GM21423 (cell line): Measurements from ENCODE around the gene MYEOV.

ENCODE experiments used
- ATAC-seq: cut with Tn5 transposase; IDR thresholded peaks from one replicate; pipeline ENCODE4 v1.9.1; 2021; ENCODE audit warnings: mild to moderate bottlenecking, moderate library complexity; ENCODE audit not compliant: unreplicated experiment

Gene MYEOV

DNA sequence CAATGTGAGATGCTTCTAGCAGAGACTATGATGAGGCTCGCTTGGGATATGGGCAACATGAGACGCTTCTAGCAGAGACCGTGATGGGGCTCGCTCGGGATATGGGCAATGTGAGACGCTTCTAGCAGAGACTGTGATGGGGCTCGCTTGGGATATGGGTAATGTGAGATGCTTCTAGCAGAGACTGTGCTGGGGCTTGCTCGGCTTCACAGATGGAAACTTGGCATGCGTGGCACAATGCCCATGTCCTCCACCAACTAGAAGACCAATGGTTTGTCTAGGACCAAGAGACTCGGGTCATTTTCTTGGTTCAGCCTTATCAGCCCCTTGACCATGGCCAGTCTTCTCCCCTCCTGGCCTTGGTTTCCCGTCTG lies 7.1 kb downstream of the MYEOV start:
- no peak for ATAC-seq

DNA sequence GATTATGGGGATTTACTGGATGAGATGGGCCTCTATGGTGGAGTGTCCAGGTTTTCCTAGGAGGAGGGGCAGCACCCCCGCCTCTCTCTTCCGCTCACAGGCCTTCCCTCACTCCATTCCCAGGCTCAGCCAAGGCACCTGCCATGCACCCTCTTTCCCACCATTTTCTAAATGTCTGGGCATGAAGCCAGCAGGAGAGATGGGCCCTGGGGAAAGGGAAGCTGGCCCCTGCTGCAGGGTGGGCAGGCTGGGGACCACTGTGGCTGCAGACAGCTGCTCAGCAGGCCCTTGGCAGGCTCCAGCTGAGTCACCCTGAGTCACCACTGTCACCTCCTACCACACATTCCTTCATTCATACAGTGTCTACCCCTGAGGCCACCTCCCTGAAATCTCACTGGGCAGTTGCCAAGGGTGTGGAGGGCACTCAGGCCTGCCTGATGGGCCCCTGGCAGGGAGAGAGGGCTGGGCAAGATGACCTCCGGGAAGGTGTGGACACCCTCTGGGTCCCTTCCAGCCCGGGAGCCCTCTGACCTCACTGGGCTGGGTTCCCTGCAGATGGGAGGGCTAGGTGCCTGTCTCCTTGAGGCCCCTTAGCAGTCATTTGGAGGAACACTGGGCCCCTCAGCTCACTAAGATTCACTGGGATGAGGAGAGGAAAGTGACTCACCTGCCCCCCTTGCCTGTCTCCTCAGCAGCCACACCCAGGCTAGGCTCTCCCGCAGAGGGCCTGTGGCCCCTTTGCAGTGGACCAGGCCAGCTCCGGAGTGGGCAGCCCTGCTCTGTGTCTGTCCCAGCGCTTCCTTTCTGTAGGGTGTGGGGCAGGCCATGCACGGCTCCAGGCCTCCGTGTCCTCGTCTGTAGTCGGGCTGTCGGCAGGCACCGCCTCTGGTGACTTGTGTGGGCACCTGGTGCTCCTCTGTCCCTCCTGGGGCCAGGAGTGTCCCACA lies 7.8 kb downstream of the MYEOV start:
- no peak for ATAC-seq

DNA sequence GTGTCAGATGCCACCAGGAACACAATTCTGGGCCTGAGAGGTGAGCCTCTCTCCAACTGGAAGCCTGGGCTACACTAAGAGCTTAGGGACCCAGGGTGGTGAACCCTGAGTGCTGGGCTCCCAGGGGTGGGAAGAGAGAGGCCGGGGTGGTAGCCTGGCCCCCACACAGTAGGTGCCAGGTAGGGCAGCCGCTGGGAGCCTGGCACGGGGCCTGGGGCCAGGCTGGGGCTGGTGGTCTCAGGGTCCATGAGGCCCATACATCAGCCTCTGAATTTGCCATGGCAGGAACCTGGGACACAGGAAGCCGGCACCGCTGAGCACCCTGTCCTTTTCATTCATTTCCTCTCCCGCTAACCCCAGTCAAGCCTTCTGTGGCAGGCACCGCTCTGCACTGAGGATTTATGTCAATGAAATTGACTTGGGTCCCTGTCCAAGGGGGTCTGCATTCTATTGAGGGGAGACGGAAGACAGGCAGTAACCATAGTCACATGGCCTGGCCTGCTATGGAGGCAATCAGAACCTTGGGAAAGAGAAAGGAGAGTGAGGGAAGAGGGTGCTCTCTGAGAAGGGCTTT lies 8.6 kb downstream of the MYEOV start:
- ATAC-seq: no peak

DNA sequence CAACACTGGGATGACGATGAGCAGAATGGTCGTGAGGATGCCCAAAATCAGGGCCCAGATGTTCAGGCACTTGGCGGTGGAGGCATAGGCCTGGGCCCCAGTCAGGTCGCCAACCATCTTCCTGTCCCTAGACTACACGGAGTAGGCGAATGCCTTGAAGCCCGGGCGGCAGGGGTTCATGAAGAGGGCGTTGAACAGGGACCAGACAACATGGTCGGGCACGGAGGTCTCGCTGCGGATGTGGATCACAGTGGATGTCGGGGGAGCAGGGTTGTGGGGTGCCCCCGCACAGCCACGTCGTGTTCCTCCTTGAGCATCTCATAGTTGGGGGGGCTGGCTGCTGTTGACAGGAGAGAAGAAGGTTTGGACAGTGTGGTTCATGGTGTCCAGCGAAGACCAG lies 9.5 kb downstream of the MYEOV start:
- no peak for ATAC-seq

DNA sequence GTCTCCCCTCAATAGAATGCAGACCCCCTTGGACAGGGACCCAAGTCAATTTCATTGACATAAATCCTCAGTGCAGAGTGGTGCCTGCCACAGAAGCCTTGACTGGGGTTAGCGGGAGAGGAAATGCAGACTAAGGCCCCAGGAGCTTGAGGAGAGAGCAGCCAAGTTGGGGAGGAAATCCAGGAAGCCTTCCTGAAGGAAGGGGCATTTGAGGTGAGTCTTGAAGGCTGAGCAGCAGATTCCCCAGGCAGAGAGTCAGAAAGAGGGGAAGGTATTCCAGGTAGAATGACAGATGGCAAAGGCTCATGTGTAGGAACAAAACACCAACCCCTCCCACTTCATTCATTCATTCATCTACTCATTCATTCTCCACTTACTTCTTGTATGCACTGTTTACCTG lies 10.3 kb downstream of the MYEOV start:
- ATAC-seq: no peak

DNA sequence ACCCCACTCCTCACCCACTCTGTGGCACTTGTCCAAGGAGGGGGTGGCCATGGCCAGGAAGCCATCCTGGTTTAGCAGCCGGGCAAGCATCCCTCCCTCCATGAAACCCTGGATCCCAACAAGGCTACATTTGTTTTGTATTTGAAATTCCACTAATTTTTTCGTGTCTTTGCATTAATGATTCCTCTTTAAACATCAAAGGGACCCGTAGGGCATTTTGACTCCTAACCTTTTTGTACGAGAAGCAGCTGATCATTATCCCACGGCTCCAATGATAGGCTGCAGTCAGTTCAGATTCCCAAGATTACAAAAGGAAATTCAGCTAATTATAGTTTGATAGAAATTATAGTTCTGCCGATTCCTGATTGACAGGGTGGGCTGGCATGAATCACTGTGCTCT lies 10.7 kb downstream of the MYEOV start:
- ATAC-seq: no peak

DNA sequence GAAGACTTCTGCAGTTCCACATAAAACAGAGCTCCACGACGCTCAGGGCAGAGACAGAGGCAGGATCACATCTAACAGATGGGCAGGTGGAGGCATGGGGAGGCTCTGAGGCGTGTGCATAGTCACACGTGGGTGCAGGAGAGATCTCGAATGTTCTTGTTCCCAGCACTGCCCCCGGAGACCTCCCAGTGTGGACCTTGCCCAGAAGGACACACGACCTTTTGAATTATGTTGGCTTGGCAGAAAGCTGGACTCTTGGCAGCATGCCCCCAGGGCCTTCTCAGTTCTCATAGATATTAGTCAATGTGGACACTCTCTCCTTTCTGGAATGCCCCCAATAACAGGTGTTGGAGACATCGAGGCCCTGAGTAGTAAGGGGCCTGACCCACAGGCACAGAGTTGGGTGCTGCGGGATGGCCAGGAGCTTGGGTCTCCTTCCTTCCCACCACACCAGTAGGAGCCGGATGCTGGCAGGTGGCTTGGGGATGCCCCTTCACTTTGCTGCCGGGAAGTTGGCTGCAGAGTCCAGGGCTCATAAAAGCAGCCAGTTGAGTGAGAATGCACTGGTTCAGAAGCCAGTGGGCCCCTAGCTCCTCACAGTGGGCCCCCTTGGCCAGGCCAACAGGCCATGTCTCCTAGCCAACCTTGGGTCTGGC lies 12.1 kb downstream of the MYEOV start:
- no peak for ATAC-seq

DNA sequence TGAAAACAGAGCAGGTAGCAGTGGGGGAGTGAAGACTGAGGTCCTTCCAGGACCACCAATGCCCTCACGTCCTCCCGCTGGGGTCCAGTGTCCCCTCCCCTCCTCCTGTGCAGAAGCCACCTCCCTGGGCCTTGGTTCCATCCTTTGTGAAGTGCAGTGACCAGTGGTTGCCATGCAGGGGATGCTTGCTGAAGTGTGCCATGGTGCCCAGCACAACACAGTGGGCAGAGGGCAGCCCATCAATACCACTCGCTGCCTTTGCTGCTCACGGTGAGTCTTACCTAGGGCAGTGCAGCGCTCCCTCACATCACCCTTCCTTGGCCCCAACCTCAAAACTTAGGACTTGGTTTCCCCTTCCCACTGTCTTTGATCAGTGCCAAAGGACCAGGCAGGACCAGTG lies 12.9 kb downstream of the MYEOV start:
- no peak for ATAC-seq

DNA sequence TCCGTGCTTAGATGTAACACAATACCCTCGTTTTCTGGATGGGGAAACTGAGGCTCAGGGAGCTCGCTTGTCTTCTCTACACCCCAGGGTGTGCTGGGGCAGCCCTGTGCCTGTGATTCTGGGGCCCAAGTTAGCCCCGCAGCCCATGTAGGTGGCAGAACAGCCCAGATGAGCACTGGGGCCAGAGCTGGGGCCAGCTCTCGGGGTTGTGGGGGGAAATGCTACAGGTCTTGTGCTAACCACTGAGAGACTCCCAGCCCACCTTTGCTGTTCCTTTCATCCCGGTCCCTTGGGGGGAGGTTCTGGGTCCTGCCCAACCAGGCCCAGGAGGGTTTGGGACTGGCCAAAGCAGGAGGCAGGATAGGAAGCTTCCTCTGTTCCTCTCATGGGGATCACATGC lies 13.5 kb downstream of the MYEOV start:
- no peak for ATAC-seq

DNA sequence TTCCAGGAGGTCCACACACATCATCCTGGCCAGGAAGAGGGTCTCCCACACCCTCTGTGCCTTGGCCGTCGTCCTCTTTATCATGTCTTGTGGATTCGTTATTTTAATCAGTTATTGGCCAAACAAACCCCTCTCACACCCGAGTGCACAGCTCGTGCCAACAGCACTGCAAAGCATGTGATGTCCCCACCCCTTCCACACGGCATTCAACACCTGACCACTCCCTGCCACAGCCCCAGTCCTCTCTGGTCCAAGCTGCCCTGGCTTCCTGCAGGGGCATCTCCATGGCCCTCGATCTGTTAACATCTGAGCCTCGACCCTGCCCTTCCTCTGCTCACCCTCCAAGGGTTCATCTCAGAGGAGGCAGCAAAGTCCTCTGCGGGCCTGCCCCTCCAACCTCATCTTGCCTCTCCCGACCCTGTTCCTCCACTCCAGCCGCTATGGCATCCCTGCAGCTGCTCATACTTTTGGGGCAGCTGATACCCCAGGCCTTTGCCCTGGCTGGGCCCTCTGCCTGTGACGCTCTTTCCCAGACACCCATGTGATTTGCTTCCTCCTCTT lies 14.0 kb downstream of the MYEOV start:
- no peak for ATAC-seq

DNA sequence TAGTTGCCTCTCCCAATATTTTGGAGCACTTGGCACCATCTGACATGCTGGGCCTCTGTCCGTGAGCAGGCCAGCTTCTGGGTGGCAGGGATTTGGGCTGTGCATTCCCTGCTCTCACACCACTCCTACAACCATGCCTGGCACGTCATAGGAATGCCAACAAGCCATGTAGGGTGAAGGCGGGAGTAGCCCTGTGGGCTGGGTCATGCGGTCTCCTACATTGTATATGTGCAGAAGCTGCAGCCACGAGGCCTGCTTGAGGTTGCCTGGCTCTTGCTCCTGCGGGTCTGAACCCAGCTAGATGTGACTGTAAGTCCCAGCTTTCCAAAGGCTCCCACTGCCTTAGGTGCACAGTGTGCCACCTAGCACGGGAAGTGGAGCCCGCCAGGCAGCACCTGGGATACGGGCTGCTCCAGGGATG lies 14.5 kb downstream of the MYEOV start:
- ATAC-seq: no peak

DNA sequence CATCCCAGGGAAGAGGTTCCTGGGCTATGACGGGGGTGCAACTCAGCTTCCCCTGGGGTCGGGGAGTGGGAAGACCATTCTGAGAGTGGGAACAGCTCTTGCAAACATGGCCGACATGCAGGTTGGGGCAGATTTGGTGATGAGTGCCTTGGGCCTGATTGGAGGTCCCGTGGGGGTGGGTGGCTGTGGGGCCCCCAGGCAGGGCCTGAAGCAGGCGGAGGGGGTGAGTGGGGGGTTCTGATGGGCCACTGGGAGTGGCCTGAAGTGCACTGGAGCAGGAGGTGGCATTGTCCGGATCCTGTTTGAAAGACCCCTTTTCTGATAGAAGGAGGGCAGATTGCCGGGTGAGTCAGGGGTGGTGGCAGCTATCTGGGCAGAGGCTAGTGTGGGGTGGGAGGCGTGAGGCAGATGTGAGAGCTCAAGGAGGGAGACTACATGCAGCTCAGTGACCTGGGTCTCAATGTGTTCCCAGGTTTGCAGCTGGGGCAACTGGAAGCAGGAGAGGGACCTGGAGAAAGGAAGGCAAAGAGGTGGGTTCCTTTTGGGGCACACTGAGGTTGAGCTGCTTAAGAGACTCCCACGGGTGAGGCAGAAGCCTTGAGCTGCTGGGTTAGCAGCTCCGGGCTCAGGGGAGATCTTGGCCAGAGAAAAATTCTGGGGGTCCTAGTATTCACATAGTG lies 15.1 kb downstream of the MYEOV start:
- no peak for ATAC-seq

DNA sequence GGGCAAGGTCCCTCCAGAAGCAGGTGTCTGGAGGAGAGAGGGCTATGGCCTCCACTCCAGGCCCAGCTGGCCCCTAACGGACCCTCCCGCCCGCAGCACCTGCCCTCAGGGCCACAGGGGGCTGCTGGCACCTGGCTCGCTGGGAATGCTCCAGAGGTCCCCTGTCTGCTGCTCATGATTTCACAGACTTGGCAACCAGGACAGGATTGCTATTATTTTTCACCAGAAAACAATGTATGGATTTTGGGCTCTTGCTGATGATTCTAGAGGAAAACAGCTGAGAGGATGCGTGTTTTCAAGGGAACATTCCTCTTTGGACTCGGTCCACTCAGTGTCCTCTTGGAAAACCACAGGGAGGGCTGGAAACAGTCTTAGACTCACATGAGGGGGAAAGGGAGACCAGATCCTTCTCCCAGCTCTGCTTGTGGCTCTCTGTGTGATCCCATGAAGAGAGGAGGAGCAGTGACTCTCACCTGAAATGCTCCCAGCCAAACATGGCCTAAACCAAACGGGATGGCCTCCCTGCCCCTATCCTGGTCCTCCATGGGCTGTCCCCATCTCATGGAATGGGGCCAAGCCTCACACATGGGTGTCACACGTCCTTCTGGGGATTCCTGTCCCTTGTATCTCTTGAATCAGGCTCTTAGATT lies 15.8 kb downstream of the MYEOV start:
- no peak for ATAC-seq

DNA sequence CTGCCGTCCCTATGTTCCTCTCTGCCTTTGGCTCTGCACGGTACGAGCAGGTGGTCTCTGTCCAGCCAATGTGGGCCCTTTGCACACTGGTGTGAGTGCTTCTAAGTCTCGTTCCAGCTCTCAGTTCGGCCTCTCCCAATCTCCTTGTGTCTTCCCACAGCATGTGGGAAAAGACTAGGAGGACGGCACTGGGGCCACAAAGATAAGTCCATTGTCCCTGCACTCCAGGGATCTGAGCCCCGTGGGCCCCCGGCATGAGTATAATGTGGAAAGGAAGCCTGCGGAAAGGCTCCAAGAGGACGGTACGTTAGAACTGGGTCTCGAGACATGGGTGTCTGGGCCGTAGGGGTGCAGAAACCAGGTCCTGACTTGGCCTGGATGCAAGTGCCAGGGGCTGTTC lies 16.4 kb downstream of the MYEOV start:
- ATAC-seq: no peak

DNA sequence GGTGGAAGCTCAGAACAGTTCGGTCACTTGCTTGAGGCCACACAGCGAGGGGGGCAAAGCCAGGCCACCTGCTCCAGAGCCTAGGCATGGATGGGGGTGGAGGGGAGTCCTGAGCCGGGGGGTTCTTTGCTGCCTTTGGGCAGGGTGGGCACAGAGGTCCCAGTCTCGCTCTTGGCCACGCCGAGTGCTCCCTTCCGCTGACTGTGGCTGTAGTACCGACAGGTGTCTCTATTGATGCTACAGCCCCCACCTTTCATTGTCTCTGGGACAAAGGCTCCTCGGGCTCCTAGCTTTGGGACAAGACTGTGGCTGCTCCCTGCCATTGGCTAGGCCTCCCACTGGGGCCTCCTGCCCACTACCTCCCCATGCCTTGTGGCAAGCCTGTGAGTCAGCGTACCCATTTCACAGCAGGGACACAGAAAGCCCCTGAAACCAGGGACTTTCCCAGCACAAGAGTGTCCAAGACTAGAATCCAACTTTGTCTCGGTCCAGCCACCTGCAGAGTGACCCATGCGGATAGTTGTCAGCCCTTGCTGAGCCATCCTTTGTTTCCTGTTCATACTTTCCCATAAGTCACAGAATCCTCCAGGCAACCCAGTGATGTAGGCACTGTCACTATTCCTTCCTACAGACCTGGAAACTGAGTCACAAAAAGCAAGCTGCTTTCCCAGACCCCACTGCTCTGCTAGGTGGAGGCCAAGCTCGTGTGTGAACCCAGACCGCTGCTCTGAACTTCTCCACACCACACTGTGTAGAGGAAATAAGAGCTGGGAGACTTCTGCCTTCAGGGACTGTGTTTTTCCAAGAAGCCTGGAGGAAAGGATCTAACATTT lies 17.2 kb downstream of the MYEOV start:
- ATAC-seq: no peak

DNA sequence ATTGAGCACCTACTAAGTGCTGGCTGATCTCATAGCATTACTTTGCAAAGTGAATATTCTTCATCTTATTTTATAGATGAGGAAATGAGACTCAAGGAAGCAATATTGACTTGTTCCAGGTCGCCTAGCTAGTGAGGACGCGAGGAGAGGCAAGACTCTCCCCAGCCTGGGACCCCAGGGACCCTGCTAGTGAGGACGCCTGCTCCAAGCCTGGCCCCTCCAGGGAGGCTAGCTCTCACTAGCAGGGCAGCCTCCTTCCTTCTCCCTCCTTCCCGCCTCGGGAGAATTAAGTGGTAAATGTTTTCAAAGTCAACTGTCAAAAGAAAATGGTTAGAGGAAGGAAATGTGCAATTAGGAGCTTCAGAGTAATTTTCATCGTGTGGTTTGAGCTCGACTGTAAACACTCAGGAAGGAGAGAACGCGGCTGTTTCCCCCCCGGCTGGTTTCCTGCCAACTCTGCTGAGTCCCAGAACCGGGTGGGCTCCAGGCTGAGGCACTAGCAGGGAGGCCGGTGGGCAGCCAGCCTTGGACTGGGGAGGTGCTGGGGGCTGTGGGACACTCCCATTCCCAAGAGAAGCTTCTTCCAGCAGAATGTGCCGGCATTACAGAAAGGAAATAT lies 17.9 kb downstream of the MYEOV start:
- no peak for ATAC-seq

DNA sequence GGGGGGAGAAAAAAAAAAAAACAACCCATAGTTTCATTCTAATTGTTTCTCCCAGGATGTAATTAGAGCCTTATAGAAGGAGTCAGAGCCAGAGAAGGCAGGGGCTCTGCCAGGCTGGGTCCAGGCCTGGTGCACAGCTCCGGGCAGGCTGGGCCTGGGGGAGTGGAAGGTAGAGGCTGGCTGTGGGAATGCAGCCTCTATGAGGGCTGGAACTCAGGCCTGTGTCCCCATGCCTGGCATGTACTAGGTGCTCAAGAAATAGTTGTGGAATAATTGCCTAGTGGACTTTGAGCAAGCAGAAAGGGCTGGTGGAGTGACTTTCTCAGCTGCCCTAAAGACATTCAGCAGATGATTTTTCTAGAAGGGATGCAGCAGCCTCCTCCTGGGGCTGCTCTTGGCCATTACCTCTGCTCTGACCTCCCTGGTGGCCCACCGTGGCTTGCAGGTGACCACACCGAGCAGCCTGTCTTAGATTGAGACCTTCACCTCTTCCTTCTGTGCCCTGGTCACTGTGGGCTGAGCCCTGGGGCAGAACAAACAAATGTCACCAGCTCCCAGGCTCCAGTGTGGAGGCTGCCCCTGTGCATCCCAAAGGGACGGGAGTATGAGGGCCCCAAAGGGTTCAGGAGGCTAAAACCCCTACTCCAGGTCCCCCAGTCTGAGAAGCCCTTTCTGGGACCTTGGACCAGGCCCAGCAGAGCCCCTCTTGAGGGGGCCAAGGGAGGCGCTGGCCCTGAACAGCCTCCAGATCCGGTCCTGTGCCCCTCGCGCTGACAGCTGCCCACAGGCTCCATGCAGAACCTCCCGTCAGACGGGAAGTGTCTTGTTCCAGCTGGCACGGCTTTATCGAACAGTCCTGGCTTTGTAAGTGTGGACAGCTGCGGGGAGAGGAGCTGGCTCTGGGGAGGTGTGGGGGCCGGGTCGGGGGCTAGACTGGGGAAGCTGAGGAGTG lies 18.8 kb downstream of the MYEOV start:
- ATAC-seq: no peak

DNA sequence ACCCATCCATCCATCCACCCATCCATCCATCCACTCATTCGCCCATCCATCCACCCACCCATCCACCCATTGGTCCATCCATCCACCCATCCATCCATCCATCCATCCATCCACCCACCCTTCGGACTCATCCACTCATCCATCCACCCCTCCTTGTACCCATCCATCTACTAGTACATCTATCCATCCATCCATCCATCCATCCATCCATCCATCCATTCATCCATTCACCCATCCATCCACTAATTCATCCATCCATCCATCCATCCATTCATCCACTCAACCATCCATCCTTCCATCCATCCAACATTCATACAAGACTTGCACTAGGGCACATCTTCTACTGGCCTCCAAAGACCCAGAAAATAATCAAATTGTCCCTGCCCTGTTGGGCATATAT lies 20.0 kb downstream of the MYEOV start:
- no peak for ATAC-seq
